ENCODE measurements around the gene NEDD4L. TPM values are rescaled to one million over a fixed set of nuclear protein-coding genes. Genes with fewer than 3 reads are reported as not detected.
"Not testable (repeated sequence)": the region's sequence is repeated elsewhere in the genome, so short reads cannot be mapped to it uniquely, and the experiment has no call there.

Gene NEDD4L
- total RNA-seq, 1 donor from 2014 or later, result 9.7 TPM

- DNase-seq (ENCODE audit: low read depth in 2 of 2), result no peak
These were observed 214.8 kb downstream of the NEDD4L start for GRCh38 chr18:58258692-58259342.

GRCh38 chr18:58263055-58263957, 219.3 kb downstream of the NEDD4L start:
- DNase-seq (ENCODE audit: low read depth in 2 of 2), result peak; percentile 55 to 80

DNA sequence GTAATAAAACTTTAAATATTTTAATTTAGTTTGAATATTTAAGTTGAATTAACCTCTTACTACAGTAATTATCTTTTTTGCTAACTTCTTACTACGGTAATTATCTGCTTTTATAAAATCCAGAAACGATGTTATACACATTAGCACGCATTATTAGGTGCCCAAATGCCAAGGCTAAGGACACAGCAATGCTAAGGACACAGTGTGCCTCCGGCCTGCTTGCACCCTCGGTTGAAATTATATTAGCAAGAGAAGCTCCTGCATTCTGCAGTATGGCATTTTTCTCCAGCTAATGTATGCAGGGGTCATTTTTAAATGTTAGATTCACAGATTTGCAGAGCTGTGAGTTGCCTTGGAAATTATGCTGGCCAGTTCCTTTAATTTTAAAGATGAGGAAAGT, 220.0 kb downstream of the NEDD4L start:
- no peak for DNase-seq (ENCODE audit: low read depth in 2 of 2)

DNA sequence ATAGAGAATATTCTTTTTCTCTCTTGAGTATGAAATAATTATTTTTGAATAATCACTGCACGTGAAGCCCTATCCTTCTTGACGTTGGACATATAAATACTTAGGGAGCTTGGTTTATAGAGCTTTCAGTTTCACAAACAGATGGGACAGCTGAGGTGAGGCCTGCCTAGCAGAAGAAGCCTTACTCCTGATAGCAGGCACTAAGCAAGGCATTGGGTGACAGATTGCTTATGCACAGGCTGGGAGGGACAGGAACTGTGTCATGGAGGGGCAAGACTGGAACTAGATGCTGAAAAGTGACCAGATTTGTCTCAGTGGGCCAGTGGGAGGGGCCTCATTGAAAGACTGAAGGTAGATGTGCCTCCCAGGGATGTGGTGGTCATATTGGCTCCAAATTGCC, 220.8 kb downstream of the NEDD4L start:
- DNase-seq (ENCODE audit: low read depth in 2 of 2), result no peak

DNA sequence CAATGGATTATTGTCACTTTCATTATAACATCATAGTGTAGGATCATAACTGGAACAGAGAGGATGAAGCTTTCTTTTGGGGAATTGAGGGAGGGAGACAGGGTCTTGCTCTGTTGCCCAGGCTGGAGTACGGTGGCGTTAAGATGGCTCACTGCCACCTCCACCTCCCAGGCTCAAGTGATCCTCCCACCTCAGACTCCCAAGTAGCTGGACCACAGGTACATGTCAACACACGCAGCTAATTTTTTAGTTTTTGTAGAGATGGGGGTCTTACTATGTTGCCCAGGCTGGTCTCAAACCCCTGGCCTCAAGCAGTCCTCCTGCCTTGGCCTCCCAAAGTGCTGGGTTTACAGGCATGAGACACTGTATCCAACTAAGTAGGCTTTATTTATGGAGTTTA, 221.5 kb downstream of the NEDD4L start:
- not testable (repeated sequence) for DNase-seq (ENCODE audit: low read depth in 2 of 2)

DNA sequence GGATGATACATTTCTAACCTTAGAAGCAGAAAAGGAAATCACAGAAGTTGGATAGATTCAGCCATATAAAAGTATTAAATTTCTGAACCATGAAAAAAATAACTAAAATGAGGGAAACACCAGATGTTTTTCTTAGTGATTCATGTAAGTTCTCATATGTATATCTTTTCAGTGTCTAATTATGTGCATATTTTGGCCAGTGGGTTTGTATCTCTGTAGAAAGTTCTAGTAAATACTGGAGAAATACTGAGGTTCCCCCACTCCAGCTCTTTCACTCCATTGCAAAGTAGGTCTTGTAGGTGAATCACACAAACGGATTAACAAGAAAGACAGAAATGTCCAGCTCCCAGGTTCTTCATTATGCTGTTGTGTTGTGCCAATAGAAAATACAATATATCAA, 222.3 kb downstream of the NEDD4L start:
- DNase-seq (ENCODE audit: low read depth in 2 of 2), result no peak

DNA sequence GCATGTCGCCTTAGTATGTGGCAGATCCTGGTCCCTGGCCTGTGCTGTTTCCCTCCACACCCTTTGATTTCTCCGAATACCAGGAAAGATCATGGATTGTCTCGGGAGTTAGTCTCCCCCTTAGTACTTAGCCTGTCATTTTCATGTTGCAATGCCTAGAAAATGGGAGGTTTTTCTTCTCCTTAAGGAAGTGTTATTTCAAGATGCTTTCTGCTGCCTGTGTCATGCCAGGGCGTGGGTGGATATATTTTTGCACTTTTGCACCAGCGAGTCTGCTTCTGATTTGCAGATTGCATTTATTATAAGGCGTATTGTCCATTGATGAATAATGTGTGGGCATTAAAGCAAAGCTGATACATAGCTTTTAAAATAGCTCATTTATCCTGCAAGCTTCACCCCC, 223.5 kb downstream of the NEDD4L start:
- DNase-seq (ENCODE audit: low read depth in 2 of 2), result no peak

- peak; percentile 17 to 72 for DNase-seq (ENCODE audit: low read depth in 2 of 2)
These were observed 224.8 kb downstream of the NEDD4L start for GRCh38 chr18:58268849-58269248.

GRCh38 chr18:58269931-58270330, 225.9 kb downstream of the NEDD4L start:
- no peak for DNase-seq (ENCODE audit: low read depth in 2 of 2)

DNA sequence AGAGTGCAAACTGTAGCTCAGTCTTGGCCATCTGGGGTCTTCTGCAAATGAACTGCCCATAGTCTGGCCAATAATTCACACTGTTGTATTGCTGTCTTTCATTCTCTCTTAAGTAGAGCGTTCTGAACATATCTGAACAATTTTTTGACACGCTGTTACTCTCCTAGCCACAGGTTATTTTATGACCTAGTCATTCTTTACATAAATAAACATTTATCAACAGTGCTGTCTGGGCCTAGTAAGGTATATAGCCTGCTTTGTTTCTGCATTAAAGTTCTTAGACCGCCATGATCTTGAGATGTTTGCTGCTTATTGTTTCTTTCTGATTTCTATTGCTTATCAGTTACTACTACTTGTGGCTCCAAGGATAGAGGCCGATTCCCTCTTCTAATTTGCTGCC, 226.4 kb downstream of the NEDD4L start:
- DNase-seq (ENCODE audit: low read depth in 2 of 2), result no peak

- no peak for DNase-seq (ENCODE audit: low read depth in 2 of 2)
These were observed 227.7 kb downstream of the NEDD4L start for GRCh38 chr18:58271770-58272169.

GRCh38 chr18:58272209-58272608, 228.2 kb downstream of the NEDD4L start:
- no peak for DNase-seq (ENCODE audit: low read depth in 2 of 2)

- DNase-seq (ENCODE audit: low read depth in 2 of 2), result peak in 1 of 2 donors; percentile 18
These were observed 228.9 kb downstream of the NEDD4L start for GRCh38 chr18:58272779-58273435.

DNA sequence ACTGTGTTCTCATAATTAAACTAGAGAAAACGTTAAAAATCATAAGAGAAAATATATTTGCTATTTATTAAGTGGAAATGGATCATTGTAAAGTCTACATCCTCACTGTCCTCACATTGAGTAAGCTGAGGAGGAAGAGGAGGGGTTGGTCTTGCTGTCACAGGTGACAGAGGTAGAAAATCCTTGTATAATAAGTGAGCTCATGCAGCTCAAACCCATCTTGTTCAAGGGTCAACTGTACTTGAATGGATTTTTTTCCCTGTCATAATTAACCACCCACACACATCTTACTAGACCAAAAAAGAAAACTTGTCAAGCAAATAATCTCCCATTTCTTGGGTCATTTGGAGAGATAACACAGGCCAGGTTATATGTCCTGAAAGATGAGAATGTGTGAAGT, 231.2 kb downstream of the NEDD4L start:
- no peak for DNase-seq (ENCODE audit: low read depth in 2 of 2)

DNA sequence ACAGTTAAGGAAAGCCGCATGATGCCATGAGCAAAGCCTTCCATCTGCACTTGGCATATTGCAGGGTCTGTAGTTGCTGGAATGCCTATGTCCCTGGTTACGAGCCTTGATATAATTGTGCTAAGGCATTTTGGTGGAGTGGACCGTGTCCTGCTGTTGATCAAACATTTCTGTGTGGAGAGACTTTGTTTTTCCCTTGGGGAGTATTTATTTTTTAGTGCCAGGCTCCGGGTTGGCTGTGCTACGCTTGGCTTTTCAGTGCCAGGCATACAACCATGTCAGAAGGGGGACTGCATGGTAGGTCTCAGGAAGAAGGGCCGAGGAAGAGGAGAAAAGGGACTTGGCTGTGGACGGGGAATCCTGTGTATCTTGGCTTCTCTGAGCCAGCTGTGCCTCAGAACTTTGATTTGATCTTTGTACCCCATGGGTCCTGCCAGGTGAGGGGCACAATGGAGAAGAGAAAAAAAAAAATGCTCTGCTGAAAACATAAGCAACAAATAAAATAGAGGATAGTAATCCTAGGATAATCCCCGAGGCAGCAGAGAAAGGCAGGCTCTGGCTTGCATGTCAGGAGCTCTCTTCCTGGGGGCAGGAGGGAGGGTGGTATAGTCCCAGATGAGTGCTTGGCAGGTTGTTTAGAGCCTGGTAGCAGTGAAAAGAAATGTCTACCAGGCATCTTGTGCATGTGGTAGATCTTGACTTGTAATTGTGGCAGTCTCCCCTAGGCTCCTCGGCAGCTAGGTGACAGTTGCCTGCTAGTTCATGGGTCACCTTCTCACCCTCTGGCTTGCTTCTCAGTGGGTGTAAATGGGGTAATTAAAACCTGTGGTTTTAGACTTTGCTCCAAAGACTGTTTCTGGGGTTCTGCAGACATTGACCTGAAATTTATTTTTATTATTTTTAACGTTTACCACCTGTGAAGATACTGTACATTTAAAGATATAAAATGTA, 233.0 kb downstream of the NEDD4L start:
- no peak for DNase-seq (ENCODE audit: low read depth in 2 of 2)

- no peak for DNase-seq (ENCODE audit: low read depth in 2 of 2)
These were observed 235.6 kb downstream of the NEDD4L start for GRCh38 chr18:58279504-58280175.

GRCh38 chr18:58280191-58280590, 236.2 kb downstream of the NEDD4L start:
- DNase-seq (ENCODE audit: low read depth in 2 of 2), result no peak

- DNase-seq (ENCODE audit: low read depth in 2 of 2), result not testable (repeated sequence)
These were observed 238.8 kb downstream of the NEDD4L start for GRCh38 chr18:58282872-58283271.

DNA sequence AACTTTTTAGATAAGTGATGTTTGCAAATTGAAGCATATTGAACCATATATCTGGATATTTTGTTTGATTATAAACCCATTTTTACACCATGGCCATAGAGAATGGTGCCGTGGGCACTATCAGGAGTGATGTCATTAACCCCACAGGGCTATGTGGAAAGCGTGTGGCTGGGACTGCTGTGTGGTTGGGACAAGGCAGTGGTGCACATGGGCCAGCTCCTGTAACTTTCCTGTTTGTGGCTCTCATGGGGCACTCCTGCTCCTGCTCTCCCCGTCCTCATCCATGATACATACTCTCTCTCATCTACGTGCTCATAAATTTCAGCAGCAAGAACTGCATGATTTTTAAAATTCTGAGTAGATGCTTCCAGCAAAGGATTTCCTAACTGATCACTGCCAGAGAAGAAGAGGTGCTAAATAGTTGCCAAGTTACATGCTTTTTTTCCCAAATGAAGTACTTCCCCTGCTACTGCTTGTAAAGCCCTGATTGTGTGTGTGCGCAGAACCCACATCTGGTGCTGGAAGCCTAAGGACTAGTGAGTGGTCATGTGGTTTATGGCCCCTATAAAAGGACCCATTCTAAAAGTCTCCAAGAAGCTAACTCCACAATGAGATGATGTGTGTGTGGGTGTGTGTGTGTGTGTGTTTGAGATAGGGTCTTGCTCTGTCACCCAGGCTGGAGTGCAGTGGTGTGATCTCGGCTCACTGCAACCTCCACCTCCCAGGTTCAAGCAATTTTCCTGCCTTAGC, 240.8 kb downstream of the NEDD4L start:
- no peak for DNase-seq (ENCODE audit: low read depth in 2 of 2)
